Measurements from ENCODE around the gene KCTD13.
"Not testable (repeated sequence)": the region's sequence is repeated elsewhere in the genome, so short reads cannot be mapped to it uniquely, and the experiment has no call there.

The KCTD13 gene

DNA sequence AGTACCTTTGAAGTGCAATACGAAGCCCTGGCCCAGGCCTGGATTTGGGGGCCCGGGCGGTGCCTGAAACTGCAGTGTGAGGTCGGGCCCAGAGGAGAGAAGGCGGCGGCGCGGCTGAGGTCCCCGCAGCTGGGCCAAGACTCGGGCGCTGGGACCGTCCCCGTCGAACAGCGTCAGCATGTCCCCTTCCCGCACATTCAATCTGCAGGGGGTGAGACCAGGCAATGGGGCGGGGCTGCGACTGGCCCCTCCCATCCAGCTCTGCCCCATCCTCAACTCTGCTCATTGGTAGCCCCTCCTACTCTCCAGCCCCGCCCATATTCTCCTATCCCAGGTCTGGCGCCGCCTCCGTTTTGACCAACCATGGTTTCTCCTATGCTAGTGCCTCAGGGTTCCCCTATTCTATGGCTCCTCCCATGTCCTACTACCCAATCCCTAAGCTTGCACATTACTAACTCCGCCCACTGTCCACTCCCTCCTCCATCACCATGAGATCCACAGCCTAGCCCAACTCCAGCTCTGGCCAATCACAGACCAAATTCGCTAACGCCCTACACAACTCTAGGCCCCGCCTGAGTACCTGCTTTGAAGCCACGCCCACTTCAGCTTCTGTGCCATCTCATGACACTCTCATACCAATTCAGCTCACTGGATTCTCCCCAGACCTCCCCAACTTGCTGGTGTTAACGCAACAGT is 48.6 kb downstream of the KCTD13 start:
- no peak overlapping the region for H3K4me3 ChIP-seq (replicated peaks; ENCODE audit: low read depth, low read length)
- no peak for DNase-seq (ENCODE audit: extremely low read depth, low read depth)
- TF ChIP-seq, protein P1, sequence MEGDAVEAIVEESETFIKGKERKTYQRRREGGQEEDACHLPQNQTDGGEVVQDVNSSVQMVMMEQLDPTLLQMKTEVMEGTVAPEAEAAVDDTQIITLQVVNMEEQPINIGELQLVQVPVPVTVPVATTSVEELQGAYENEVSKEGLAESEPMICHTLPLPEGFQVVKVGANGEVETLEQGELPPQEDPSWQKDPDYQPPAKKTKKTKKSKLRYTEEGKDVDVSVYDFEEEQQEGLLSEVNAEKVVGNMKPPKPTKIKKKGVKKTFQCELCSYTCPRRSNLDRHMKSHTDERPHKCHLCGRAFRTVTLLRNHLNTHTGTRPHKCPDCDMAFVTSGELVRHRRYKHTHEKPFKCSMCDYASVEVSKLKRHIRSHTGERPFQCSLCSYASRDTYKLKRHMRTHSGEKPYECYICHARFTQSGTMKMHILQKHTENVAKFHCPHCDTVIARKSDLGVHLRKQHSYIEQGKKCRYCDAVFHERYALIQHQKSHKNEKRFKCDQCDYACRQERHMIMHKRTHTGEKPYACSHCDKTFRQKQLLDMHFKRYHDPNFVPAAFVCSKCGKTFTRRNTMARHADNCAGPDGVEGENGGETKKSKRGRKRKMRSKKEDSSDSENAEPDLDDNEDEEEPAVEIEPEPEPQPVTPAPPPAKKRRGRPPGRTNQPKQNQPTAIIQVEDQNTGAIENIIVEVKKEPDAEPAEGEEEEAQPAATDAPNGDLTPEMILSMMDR (IDR thresholded peaks at IDR 0.05; ENCODE audit: low read depth, low read length, missing control alignments): no peak

DNA sequence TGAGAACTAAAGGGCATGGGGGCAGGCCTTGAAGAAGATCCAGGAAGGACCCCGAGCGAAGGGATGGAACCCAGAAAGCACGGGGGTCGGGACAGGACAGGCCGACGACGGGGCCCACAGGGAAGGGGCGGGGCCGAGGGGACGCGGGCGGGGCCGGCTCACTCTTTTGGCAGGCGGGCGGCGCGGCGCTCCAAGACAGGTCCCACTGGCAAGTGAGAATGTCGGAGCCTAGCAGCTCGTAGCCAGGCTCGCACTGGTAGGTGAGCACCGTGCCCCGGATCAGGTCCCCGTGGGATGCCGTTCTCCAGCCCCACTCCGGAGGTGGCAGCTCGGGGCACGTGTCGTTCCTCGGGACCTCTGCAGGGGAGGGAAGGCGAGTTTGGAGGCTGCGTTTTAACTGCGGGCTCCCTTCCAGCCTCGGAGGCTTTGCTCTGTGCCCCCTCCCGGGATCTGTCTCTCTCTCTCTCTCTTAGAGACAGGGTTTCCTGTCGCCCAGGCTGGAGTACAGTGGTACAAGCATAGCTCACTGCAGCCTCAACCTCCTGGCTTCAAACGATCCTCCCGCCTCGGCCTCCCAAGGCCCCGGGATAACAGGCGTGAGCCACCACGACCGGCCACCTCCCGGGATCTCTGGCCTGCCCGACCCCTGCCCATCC is 49.3 kb downstream of the KCTD13 start:
- peak overlapping the region; percentile 7; the same call in 1 of the 2 replicates for H3K4me3 ChIP-seq (replicated peaks; ENCODE audit: low read depth, low read length)
- TF ChIP-seq, protein P1 (IDR thresholded peaks at IDR 0.05; ENCODE audit: low read depth, low read length, missing control alignments): no peak
- no peak for DNase-seq (ENCODE audit: extremely low read depth, low read depth)

DNA sequence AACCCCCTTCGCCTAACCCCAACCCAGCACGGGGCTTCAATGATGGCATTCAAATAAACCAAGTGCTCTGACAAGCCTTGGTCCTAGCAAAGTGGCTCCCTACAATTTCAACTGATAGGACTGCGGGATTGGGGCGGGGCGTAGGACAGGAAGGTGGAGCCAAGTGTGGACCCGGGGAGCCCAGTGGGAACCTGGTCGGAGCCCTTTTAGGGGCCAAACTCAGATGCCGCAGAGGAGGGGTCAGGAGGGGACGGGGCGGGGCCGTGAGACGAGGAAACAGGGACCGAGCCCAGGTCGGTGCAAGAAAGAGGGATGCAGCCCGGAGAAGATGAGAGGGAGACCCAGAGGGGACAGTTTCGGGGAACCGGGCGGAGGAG is 49.8 kb downstream of the KCTD13 start:
- peak overlapping the region; percentile 7; the same call in 1 of the 2 replicates for H3K4me3 ChIP-seq (replicated peaks; ENCODE audit: low read depth, low read length)
- DNase-seq (ENCODE audit: extremely low read depth, low read depth): no peak
- TF ChIP-seq, protein P1 (IDR thresholded peaks at IDR 0.05; ENCODE audit: low read depth, low read length, missing control alignments): no peak

DNA sequence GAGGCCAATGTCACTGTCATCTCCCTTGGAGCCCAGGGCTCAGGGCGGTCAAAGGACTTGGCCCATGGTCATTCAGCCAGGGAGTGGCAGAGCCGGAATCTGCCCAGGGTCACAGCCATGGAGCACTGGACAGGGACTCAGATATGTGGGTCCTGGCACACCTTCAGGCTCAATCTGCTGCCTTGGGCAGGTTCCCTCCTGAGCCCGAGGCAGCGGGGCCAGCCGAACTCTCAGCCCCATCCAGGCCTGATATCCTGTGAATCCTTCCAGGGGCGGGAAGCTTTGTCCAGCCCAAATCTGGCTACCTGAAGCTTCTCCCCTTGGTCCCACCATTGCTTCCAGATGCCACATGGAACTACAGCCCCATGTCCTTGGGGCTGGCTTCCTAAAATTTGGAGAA is 50.8 kb downstream of the KCTD13 start:
- TF ChIP-seq, protein P1 (IDR thresholded peaks at IDR 0.05; ENCODE audit: low read depth, low read length, missing control alignments): no peak
- H3K4me3 ChIP-seq (replicated peaks; ENCODE audit: low read depth, low read length): no peak overlapping the region
- no peak for DNase-seq (ENCODE audit: extremely low read depth, low read depth)

DNA sequence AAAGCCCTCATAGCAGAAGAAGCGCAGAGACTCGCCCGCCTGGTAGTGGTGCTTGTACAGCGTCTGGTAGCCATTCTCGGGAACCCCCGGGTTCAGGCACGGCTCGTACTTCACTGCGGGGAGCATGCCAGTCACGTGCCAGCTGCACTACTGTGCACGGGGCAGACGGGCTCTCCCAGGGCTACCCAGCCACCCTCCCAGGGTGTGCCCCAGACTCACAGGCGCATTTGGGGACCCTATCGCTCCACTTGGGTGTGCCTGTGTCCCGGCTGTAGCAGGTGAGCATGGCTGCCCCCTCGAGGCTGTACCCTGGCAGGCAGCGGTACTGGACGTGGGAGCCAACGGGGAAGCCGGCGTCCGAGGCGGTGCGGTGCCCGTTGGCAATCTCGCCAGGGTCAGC is 52.7 kb downstream of the KCTD13 start:
- DNase-seq (ENCODE audit: extremely low read depth, low read depth): no peak
- no peak overlapping the region for H3K4me3 ChIP-seq (replicated peaks; ENCODE audit: low read depth, low read length)
- TF ChIP-seq, protein P1 (IDR thresholded peaks at IDR 0.05; ENCODE audit: low read depth, low read length, missing control alignments): no peak

DNA sequence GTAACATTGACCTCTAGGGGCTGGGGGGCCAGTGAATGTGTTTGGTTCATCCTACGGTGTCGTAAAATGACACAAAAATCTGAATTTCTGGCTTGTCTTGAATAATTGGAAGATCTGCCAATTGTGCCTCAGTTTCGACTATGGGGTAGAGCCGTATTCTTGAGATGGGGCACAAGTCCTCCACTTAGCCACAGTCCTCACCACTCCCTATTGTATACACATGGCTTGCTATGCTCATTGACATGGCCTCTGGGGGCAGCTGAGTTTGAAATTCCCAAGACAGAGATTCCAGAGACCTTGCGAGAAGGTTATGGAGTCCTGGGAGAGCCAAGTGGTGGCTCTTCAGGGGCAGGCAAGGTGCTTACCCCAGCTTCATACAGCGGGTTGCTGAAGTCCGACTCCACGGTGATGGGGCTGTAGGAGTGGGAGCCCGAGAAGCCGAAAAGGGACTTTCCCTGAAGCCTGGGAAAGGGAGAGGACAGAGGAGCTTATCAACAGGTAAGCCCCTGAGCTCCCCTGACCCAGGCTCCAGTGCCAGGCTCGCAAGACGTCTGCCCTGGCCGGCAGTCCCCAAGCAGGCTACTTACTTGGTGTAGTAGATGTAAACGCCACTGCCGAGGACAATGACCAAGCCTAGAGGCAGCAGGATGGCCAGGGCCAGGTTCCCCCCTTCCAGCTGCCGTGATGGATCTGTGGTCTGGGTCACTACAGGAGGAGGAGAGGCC is 54.0 kb downstream of the KCTD13 start:
- H3K4me3 ChIP-seq (replicated peaks; ENCODE audit: low read depth, low read length): no peak overlapping the region
- TF ChIP-seq, protein P1 (IDR thresholded peaks at IDR 0.05; ENCODE audit: low read depth, low read length, missing control alignments): no peak
- no peak for DNase-seq (ENCODE audit: extremely low read depth, low read depth)

DNA sequence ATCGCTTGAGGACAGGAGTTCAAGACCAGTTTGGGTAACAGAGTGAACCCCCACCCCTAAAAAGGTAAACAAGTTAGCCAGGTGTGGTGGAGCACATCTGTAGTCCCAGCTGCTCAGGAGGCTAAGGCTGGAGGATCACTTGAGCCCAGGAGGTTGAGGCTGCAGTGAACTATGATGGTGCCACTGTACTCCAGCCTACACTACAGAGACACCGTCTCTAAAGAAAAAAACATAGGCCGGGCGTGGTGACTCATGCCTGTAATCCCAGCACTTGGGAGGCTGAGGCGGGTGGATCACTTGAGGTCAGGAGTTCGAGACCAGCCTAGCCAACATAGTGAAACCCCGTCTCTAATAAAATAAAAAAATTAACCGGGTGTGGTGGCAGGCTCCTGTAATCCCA is 57.0 kb downstream of the KCTD13 start:
- not testable (repeated sequence) for DNase-seq (ENCODE audit: extremely low read depth, low read depth); H3K4me3 ChIP-seq (replicated peaks; ENCODE audit: low read depth, low read length)
